Testis (tissue), 3 donors: Measurements from ENCODE around the gene HAAO. TPM values are rescaled to one million over a fixed set of nuclear protein-coding genes. Genes with fewer than 3 reads are reported as not detected.

Source experiments
- DNase-seq: peaks from one replicate; pipeline ENCODE4 v3.0.0-alpha.2; 2019
- H3K27ac ChIP-seq, 2 donors: fragments of 200-600 bp; sonication (generic); one replicate each; pipeline ENCODE4 v1.5.1; 2019
- H3K27me3 ChIP-seq: fragments of 200-600 bp; sonication (generic); one replicate; pipeline ENCODE4 v1.5.1; 2019
- H3K36me3 ChIP-seq: fragments of 200-600 bp; sonication (generic); one replicate; pipeline ENCODE4 v1.5.1; 2017; ENCODE audit warnings: low read depth; ENCODE audit errors: missing control alignments
- H3K4me1 ChIP-seq: fragments of 200-600 bp; sonication (generic); one replicate; pipeline ENCODE4 v1.5.1; 2019
- H3K4me3 ChIP-seq, 2 donors: fragments of 200-600 bp; sonication (generic); one replicate each; pipeline ENCODE4 v1.5.1; 2017 to 2019
- H3K9me3 ChIP-seq: fragments of 200-600 bp; sonication (generic); one replicate; pipeline ENCODE4 v1.5.1; 2017
- POLR2A ChIP-seq: fragments of 450-650 bp; IDR thresholded peaks from one replicate; pipeline ENCODE4 v1.6.1; 2017; ENCODE audit warnings: antibody characterized with exemption, mild to moderate bottlenecking, moderate library complexity
- WGBS, 2 donors: methylation state at CpG; one replicate each; pipeline ENCODE4 v1.1.5; 2018; 5-methylcytosine and 5-hydroxymethylcytosine counted together
- intact Hi-C: fragments of 100-400 bp; cut with DNase I; formaldehyde crosslinking; loops from one replicate; pipeline ENCODE4 v1.15.1; 2023; ENCODE audit warnings: low total_unique reads
- polyA plus RNA-seq: library from polyadenylated mRNA; stranded (reverse); fragments of 350-450 nt; fragmentation: Illumina TruSeq; extraction: RNeasy Lipid Tissue Mini Kit (QIAGEN cat#74804); gene quantifications from one replicate; pipeline ENCODE4 v1.2.3, GENCODE V29; 2014; ENCODE audit warnings: low read depth, low replicate concordance; ENCODE audit not compliant: insufficient read depth
- total RNA-seq, 2 donors: library from RNA; depleted of rRNA; stranded (reverse); fragments of >200 nt; gene quantifications; one replicate each; pipeline ENCODE4 v1.2.3, GENCODE V29; 2016
- TF ChIP-seq, protein P1 (sequence below), 3 experiments: fragments of 450-650 bp in 2 of 3; fragments of 200-600 bp in 1 of 3; sonication (generic) in 1 of 3; IDR thresholded peaks; one replicate each; pipeline ENCODE4 v1.5.1; 2016 to 2019; ENCODE audit warnings: antibody characterized with exemption in 3 of 3, mild to moderate bottlenecking in 2 of 3, moderate library complexity in 1 of 3

The HAAO gene
- total and polyA plus RNA-seq, 3 donors from 2014 or later, result 3.2 to 6.0 (median 5.3) TPM

GRCh38 chr2:42792087-42792582 lies 248 bp downstream of the HAAO start:
- Histone ChIP-seq H3K36me3 (no peaks in the 10 kb centered on the region), H3K9me3 (no peaks in the 10 kb centered on the region), H3K27ac (peak overlapping the region; percentile 90 to 94), H3K27me3 (no peaks in the 10 kb centered on the region), H3K4me3 (peak overlapping the region; percentile 67 to 75), H3K4me1 (peaks cover 7% of the 10 kb centered on the region)
- intact Hi-C loops, result no loop called here
- peak; percentile 23 for DNase-seq
- WGBS, 2 donors, result 5 to 7% methylated on average over 7 to 18 of the region's 18 CpGs
- TF ChIP-seq POLR2A, result no peak
- TF ChIP-seq, protein P1, sequence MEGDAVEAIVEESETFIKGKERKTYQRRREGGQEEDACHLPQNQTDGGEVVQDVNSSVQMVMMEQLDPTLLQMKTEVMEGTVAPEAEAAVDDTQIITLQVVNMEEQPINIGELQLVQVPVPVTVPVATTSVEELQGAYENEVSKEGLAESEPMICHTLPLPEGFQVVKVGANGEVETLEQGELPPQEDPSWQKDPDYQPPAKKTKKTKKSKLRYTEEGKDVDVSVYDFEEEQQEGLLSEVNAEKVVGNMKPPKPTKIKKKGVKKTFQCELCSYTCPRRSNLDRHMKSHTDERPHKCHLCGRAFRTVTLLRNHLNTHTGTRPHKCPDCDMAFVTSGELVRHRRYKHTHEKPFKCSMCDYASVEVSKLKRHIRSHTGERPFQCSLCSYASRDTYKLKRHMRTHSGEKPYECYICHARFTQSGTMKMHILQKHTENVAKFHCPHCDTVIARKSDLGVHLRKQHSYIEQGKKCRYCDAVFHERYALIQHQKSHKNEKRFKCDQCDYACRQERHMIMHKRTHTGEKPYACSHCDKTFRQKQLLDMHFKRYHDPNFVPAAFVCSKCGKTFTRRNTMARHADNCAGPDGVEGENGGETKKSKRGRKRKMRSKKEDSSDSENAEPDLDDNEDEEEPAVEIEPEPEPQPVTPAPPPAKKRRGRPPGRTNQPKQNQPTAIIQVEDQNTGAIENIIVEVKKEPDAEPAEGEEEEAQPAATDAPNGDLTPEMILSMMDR (IDR thresholded peaks at IDR 0.05), result no peak

DNA sequence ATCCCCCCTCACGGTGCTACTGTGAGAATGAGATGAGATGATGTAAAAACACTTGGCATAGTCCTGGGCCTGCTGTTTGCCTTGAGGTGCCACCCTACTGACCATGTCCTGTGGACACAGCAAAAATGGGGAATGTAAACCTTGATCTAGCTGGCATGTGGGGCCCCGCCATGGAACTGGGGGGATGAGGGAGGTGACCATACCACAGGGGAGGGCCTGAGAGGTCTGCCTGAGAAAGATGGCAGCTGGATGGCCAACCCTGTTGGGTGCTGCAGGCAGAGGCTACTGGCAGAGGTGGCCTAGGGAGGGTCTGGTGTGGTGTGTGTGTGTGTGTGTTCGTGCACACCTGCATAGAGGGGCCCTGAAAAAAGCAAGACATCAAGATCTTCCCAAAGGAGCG lies 777 bp downstream of the HAAO start:
- Histone ChIP-seq H3K27ac (peak overlapping the region; percentile 90 to 94), H3K4me1 (peaks cover 7% of the 10 kb centered on the region), H3K36me3 (no peaks in the 10 kb centered on the region), H3K27me3 (no peaks in the 10 kb centered on the region), H3K9me3 (no peaks in the 10 kb centered on the region), H3K4me3 (no peak overlapping the region)
- DNase-seq, result no peak
- 70 to 98% methylated on average over 3 to 4 of the region's 4 CpGs for WGBS, 2 donors
- intact Hi-C loops, result no loop called here
- TF ChIP-seq, protein P1 (IDR thresholded peaks at IDR 0.05), result no peak
- no peak for TF ChIP-seq POLR2A

GRCh38 chr2:42789751-42790150 lies 2.6 kb downstream of the HAAO start:
- Histone ChIP-seq H3K27me3 (no peaks in the 10 kb centered on the region), H3K9me3 (no peaks in the 10 kb centered on the region), H3K27ac (no peak overlapping the region), H3K4me3 (no peak overlapping the region), H3K36me3 (no peaks in the 10 kb centered on the region), H3K4me1 (peaks cover 7% of the 10 kb centered on the region)
- intact Hi-C loops, result no loop called here
- WGBS, 2 donors, result 94 to 96% methylated on average over 2 of the region's 2 CpGs
- TF ChIP-seq POLR2A, result no peak
- TF ChIP-seq, protein P1 (IDR thresholded peaks at IDR 0.05), result no peak
- DNase-seq, result no peak

- no peaks in the 10 kb centered on the region for H3K9me3 ChIP-seq
- TF ChIP-seq, protein P1 (IDR thresholded peaks at IDR 0.05), result no peak
- no peak for TF ChIP-seq POLR2A
- H3K4me3 ChIP-seq, result no peak overlapping the region
- intact Hi-C loops, result no loop called here
- no peak for DNase-seq
- H3K36me3 ChIP-seq, result no peaks in the 10 kb centered on the region
- no peaks in the 10 kb centered on the region for H3K27me3 ChIP-seq
- WGBS, 2 donors, result 66 to 83% methylated on average over 4 of the region's 4 CpGs
- H3K27ac ChIP-seq, result no peak overlapping the region
- peaks cover under 1% of the 10 kb centered on the region for H3K4me1 ChIP-seq
Observed at GRCh38 chr2:42788882-42789281, 3.5 kb downstream of the HAAO start.

GRCh38 chr2:42788478-42788793 lies 3.9 kb downstream of the HAAO start:
- 61 to 89% methylated on average over 7 to 9 of the region's 9 CpGs for WGBS, 2 donors

More at GRCh38 chr2:42788478-42788793, 3.9 kb downstream of the HAAO start:
- H3K27me3 ChIP-seq, result no peaks in the 10 kb centered on the region
- intact Hi-C loops, result no loop called here
- H3K9me3 ChIP-seq, result no peaks in the 10 kb centered on the region
- no peak for TF ChIP-seq POLR2A
- TF ChIP-seq, protein P1 (IDR thresholded peaks at IDR 0.05), result no peak
- H3K36me3 ChIP-seq, result no peaks in the 10 kb centered on the region
- DNase-seq, result no peak
- no peak overlapping the region for H3K4me3 ChIP-seq
- no peak overlapping the region for H3K27ac ChIP-seq
- H3K4me1 ChIP-seq, result no peaks in the 10 kb centered on the region
